ENCODE measurements around the gene ETS1.

ETS1 gene

DNA sequence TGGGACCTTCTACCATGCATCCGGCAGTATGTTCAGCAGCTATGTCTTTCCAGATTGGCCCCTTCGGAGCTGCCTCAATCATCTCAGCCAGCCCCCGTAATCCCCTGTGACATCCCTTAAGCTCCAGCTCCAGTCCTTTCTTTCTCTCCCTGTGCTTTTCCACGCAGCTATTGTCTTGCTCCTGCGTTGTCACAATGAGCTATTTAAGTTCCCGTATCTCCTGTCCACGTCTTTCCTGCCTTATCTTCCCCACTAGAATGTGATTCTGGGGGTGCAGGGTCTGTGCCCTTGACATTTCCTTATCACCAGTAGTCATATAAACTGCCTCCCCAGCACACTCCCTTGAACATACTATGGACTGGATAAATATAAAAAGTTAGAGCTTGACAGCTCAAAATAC, 5.1 kb upstream of the ETS1 start:
- DNase-seq, result no peak

DNA sequence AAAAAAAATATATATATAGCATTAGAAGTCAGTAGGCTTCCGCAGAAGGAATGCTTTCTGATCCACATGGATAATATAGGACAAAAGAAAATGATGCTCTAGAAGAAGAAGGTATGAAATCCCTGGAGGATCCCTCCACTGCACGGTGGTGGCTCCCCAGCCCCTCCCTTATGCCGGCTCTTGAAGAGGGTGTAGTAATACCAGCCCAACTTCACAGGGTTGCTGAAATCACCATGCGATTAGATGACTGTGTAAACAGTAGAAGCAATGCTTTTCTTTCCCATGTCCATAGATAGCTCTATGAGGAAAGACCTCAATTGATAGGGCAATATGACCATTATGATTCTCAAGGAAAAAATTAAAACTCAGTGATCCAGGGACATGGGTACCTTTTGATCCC, 3.2 kb upstream of the ETS1 start:
- no peak for DNase-seq

DNA sequence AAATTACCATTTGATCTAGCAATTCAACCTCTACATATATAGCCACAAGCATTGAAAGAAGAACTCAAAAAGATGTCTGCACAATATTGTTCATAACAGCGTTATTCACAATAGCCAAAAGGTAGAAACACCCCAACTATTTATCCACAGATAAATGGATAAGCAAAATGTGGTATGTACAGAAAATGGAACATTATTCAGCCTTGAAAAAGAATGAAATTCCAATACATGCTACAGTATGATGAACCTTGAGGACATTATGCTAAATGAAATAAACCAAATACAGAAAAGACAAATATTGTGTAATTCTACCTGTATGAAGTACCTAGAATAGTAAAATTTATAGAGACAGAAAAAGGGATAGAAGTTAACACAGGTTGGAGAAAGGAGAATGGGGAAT, 2.6 kb upstream of the ETS1 start:
- DNase-seq, result no peak

DNA sequence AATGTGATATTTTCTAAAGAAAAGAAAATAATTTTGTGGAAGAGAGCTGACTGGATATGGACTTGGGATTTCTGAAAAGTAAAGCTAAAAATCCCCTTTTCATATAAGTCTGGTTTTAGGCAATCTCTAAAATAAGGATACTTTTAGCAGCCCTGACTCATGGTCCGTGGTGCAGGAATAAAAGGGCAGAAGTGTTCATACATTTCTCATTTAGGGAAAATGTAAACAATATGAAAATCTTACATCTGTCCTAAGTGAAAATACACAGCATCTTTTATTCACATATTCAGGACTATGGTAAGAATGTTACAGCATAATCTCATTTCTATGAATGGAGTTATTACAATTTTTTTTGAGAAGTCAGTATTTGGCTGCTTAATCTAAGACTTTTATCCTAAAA, 735 bp upstream of the ETS1 start:
- no peak for DNase-seq

DNA sequence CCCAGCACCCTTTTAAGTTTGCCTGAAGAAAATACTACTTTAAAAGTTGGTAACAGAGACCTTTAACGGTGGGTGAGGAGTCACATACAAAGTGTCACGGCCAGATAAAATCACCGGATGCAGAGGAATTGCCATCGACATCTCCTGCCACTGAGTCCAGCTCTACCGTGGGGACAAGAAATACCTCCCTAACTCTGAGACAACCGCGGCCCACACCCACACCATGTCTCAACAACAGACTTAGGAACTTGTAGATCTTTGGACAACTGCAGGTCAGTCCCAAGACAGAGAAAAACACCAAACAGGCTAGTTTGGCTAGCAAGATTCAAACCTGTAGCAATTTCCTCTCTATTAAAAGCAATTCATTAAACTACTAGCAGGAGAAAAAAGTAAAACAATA, 669 bp downstream of the ETS1 start:
- no peak for DNase-seq

DNA sequence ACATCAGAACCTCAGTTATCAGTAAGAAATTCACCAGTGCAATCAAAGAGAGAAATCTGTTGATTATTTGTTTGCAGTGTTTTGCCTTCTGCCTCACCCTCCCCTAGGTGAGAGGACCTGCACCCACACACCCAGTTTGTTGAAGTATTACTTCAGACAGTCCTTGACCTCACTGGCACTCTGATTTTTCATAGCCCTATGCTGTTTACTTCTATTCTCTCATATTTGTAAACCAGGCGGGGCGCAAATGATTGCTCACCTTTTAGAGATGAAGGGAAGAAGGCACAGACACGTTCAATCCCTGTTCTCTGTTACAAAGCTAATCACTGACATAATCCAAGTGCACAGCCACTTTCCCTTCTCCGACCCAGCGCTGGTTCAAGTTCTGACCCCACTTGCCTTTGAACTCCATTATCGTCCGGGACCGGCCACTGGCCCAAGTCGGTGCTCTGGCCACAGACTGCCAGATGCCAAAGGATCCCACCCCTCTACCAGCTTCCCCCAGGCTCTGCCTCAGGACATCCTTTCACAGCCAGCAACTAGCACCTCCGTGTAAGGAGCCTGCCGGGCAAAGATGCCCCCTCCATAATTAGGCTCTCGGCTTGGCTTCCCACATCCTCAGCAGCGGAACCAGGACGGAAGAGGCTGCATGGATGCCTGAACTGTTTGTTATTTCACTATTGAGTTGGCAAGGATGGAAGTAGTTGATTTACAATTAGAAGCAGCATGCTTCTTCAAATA, 1.7 kb downstream of the ETS1 start:
- DNase-seq, result no peak

DNA sequence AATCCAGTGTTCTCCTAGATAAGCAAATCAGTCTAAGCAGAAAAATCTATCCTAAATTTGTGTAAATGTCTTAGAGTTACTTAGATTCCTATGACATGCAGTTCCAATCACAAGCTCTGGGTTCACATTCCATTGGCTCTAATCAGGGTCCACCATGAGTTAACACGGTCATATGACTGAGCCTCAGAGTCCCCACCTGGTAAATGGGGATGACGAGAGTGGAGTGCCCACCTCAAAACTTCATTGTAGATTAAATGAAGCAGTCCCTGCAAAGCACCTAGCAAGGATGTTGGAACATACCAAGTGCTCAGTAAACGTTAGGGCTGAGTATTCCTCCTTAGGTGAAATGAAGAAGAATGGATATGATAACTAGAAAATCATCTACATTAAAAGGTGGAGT, 3.1 kb downstream of the ETS1 start:
- no peak for DNase-seq

DNA sequence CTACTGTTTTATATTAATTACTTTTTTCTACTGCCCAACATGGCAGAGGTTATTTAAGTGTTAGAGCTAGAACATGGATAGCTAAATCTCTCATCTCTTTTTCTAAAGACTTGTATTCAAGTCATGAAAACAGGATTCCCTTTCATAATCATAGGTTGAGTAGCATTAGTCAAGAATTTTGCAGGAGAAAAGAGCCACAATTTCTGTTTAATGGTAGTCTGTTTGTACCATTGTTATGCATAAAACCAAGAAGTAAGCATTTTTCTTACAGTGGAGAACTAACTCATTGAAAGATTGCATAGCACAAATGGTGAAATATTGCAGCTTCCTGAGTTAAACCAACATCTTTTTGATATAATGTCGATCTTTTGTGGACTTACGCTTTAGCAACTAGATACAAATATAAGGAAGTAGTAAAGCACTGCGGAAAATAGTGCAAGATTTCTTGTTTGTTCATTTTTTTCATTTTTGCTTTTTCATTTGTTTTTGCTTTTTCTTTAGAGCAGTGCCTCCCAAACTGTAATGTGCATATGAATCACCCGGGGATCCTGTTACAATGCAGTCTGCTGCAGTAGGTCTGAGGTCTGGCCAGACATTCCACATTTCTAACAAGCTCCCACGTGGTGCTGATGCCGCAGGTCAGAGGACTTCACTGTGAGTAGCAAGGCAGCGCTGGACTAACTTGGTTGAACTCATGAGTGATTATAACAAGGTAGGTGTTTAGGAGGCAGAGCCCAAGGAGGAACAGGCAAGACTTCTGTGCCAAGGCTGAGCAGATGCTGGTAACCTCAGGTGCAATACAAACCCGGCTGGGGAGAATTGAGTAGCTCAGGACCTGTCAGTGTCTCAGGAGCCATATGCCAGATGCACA, 4.6 kb downstream of the ETS1 start:
- DNase-seq, result no peak

DNA sequence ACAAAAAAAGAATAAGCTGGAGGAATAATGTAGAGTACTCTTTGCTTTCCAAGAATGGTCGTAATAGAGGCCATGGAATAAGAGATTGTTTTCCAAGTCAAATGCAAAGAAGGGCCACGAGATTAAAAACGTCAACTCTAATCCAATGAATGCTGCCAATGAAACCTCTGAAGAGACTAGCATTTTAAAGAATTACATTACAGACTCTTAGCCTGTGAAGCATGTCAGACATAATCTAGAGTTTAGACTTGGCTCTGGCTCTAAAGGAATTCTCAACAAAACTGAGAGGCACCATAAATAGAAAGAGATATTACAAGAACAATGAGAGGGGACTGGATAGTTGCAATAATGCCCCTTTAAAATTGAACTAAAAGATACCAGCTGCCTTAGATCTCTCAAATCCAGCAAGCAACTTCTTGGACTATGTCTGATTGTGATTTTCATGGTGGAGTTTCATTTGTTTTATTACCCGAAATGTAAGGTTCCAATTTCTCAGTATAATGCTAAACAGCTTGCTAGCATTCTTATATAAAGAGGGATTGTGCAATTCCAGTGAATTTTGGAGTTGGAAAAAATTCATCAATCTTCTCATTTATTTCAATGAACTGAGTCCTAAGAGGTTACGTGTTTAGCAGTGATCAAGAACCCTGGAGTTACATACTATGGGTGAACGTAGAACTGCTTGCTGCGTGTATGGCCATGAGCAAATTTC, 5.6 kb downstream of the ETS1 start:
- DNase-seq, result no peak

DNA sequence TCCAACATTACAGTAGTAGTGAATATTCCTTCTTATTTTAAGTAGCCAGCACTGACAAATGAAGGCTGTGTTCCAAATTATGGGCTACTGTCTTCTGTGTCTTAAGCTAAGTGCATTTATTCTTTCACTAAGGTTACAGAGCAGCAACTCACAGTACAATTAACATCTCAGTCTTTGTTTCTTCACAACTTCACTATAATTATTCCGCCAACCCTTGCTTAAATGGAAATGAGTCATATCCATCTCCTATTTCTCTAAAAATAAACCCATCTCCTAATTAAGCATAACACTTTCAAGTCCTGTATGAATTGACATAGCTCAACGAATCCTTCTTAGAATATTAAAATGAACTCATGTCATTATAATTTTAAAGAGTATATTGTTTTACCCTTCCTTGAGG, 6.7 kb downstream of the ETS1 start:
- DNase-seq, result no peak

DNA sequence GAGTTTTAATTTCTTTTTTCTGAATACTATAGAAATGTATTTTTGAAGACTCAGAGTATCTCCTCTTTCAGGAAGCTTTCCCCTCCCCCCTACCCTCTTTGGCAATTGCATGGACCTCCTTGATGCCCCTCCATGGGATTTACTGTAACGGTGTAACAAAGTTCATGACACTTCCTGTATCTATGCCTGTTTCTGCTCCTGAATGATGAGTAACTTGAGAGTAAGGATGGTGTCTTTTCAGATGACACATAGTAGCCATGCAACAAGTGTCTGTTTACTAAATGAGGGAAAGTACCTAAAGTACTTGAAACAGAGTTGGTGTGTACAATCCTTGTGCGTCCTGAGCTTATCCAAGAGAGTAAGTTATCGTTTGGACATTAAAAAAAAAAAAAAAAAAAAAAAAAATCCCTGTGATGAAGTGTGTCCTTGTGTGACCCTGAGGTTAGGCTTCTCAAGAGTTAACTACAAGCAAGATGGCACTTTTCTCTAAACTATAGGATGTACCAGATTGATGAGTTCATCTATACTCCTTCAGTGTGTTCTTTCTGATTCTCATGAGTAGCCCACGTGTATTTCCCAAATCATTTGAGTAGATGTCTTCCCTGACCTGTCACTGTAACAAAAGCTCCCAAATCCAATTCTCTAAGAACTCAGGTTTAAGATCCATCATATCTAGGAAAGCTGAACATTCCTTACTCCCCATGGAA, 7.4 kb downstream of the ETS1 start:
- DNase-seq, result no peak

DNA sequence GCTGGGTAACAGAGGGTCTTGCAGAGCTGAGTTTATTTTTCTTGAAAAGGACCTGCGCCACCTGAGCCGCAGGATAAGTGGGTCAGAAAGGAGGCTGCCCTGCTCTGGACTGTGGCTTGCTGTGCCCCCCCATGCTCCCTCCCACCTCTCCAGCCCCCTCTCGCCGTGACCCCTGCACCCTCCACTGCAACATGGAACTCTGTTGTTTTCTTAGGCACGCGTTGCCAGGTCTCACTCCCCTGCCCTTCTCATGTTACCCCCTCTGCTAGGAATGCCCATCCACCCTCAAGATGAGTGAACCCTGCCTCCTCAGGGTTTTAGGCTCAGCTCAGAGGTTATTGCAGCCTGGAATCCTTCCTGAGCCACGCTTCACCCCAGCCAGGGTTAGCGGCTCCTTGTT, 10.8 kb downstream of the ETS1 start:
- no peak for DNase-seq

DNA sequence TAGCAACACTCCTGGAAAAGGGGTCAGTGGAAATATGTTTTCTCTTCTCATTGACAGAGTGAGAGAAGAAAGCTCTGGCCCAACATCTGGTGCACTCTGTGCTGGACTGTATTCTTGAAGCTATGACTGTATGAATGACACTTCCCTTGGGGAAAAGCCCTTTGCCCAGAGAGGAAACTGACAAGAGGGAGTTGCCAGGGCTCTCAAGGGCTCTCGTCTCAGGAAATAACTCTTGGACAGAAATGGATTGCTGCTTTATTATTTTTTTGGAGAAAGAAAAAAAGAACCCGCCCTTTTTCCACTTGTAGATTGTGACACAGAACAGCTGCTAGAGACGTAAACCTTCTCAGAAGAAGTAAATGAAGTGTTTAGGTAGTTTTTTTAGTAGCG, 11.4 kb downstream of the ETS1 start:
- DNase-seq, result no peak

DNA sequence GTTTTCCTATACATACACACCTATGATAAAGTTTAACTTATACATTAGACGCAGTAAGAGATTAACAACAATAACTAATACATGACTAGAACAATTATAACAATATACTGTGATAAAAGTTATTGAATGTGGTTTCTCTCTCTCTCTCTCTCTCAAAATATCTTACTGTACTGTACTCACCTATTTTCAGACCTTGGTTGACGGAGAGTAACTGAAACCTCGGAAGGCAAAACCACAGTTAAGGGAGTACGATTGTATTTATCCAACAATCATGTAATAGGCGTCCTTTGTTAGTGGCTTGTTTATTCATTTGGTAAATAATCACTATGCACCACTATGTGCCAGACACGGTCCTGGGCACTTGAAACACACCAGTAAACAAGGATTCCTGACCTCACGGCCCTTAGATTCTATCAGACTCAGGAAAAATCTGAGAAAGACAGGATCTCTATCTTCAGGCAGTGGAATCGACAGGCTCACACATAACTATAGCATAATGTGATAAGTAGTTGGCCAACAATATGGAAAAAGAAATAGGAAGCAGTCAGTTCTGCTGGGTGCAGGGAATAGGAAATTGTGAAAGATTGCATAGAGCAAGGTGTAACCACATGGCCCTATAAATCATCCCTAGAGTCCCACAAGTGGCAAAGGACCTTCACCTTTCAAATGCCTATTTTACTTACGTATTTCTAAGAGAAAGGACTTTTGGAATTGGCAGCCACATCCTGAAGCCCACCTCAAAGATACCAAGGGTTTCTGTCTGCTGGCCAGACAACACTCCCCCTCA, 12.0 kb downstream of the ETS1 start:
- DNase-seq, result no peak

DNA sequence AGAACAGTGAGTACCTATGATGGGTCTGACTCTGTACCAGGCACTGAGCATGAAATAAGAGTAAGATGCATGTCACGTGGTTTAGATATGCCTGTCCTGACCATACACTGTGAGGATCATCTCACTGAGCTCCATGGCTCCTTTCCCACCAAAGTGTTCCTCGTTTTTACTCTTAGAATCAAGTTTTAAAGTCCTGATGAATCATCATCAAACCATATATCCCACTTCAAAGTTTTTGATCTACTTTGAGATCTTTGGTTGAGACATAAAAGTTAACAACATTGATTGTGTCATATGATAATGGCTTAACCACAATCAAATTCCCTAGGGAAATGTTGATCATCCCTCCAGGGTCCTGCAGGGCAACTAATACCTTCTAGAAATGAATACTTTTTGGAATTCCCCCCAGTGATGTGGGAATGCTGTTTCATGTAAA, 12.8 kb downstream of the ETS1 start:
- DNase-seq, result no peak

DNA sequence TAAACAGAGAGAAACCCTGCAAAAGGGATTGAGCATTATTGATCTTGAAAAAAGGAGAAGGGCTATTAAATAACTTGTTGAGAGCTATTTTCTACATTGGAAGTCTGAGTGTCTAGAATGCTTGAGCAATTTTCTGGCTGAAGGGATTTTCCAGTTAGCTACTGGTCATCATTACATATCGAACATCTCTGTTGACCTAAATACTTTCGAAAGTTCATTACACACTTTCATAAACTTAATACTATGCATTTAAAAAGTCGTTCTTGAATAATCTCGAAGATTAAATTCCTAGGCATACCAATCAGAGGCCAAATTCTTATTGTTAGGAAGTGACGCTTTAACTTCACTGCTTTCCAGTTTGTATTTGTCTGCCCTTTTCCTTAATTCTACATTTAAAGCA, 13.7 kb downstream of the ETS1 start:
- DNase-seq, result no peak

DNA sequence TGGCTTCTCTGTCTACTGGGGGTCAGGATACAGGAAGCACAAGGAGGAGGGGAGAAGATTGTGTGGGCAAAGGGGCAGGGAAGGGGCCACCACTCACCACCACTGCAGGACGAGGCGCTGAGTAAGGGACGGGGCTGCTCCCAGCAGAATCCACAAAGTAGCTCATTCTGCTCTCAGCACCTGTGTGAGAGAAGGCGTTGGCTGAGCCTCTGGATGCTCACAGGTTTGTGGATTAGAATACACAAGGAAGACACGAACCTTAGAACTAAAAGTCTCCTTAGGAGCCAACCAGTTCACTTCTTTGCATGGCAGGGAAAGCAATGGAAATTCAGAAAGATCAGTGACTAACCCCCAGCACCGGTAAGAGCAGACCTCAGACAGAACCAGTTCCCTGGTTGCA, 14.4 kb downstream of the ETS1 start:
- no peak for DNase-seq

DNA sequence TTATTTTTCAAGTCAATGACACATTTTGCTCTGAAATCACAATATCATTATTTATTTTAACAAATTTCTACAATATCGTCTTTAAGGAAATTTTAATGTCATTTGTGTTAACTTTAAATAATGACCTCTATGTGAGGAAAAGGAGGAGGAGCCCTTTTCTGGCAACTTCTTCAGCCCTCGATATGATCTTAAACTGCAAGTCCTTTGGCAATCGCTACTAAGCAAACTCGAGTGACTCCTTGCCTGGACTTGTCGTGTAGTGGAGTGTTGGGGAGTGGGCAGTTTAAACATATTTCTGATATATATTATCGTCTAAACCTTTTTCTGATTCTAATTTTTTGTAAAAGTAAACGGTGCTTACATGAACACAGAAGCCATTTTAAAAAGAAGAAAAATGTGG, 16.7 kb downstream of the ETS1 start:
- DNase-seq, result no peak

DNA sequence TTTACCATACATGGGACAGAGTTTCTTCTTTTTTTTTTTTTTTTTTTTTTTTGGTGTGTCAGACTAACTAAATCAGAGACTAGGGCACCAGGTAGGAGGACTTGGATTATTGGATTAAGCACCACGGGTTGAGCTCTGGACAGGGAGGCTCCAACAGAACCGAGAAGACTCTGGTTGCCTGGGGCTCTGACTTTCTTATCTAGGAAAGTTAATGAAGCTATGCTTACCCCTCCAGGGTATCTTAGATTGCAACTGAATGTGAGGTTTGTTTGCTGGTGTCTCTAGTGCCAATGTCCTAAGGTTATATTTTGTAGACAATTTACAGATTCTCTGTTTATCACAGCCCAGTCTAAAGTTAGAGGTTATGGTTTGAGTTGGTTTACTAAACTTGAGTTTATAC, 18.1 kb downstream of the ETS1 start:
- no peak for DNase-seq

DNA sequence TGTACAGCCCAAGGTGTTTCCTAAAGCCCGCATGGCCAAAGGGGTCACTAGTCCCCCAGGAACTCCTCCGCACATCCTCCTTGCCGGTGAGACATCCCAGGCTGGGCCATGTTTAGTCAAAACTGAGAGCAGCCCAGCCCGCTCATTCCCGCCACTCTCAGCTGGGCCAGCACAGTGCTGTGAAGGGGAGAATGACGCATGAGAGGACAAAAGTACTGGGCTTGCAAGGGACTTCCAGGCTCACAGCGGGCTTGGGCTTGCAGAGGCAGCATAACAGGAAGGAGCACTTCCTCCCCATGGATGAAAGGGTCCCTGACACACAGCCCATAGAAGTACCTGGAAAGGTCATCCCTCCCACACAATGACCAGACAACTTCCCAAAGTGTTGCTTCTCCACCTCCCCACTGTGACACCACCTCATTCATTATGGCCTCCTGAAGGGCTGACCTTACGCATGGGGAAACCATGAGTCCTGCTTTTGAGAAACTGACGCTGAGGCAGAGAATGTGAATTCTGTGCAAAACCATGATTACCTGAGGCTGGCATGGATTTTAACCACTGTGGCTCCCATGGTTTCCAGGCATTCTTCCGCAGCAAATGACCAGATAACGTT, 19.1 kb downstream of the ETS1 start:
- no peak for DNase-seq

DNA sequence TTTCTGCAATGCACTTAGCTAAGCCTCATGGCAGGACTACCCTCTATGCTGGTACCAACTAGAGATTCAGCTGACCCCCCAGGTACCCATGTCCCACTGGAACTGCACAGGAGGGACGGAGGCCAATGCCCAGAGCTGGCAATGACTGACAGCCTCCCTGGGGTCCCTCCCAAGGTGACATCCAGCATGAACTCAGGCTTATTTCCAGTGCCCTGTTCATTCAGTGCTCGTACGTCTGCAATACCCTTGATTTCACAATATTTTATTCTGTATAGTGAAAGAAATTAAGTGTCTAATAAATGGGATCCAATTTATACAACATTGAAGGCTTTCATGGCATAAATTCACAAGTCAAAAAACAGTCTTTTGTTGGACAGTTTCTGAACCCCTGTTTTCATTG, 20.2 kb downstream of the ETS1 start:
- DNase-seq, result no peak

DNA sequence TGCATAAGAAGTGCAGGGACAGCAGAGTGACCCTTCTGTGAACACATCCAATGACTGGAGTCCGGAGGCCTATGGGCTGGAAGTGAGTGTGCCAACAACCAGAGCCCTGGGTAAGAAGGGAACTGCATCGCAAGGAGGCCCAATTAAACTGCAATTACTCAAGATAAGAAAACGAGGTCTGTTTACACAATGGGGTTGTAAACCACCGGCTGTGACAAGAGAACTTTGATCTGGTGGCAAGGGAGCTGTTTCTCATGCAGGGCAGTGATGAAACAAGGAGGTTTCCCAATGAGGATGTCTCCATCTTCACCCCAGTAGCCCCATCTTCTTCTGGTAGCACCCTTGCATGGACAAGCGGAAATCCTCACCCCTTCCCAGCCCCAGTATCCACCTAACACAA, 21.5 kb downstream of the ETS1 start:
- DNase-seq, result no peak

Measured in NCI-H446 treated with DMSO at 0.1 percent for 48 hours (cell line).